Heart left ventricle (tissue), 16 donors: ENCODE data around the gene MST1. TPM values are rescaled to one million over a fixed set of nuclear protein-coding genes. Genes with fewer than 3 reads are reported as not detected.

ENCODE experiments used
- ATAC-seq, 4 donors: fragments of 200-7000 bp; cut with Tn5 transposase; one replicate each; pipeline ENCODE4 v1.9.1; 2020 to 2022; ENCODE audit warnings: moderate library complexity in 4 of 4, mild to moderate bottlenecking in 3 of 4, moderate number of reproducible peaks in 1 of 4
- DNase-seq, 5 donors: peaks; one replicate each; pipeline ENCODE4 v3.0.0-alpha.2; 2020
- H3K27ac ChIP-seq, 12 donors: fragments of 200-600 bp; sonication (generic) in 4 of 12; one replicate each; pipeline versions ENCODE4 v1.5.0 to v1.8.0; 2016 to 2022; ENCODE audit warnings: mild to moderate bottlenecking in 2 of 12
- H3K27me3 ChIP-seq, 9 donors: fragments of 200-600 bp; sonication (generic) in 2 of 9; one replicate each; pipeline versions ENCODE4 v1.5.1 to v1.8.0; 2016 to 2022; ENCODE audit warnings: mild to moderate bottlenecking in 3 of 9
- H3K36me3 ChIP-seq, 9 donors: fragments of 200-600 bp; sonication (generic) in 2 of 9; one replicate each; pipeline versions ENCODE4 v1.5.0 to v1.8.0; 2018 to 2022; ENCODE audit warnings: mild to moderate bottlenecking in 2 of 9
- H3K4me1 ChIP-seq, 12 donors: fragments of 200-600 bp; sonication (generic) in 4 of 12; one replicate each; pipeline versions ENCODE4 v1.5.0 to v1.8.0; 2016 to 2022; ENCODE audit warnings: mild to moderate bottlenecking in 3 of 12
- H3K4me3 ChIP-seq, 12 donors: fragments of 200-600 bp; sonication (generic) in 4 of 12; one replicate each; pipeline versions ENCODE4 v1.5.0 to v1.8.0; 2017 to 2022; ENCODE audit warnings: mild to moderate bottlenecking in 9 of 12, moderate library complexity in 4 of 12
- H3K9me3 ChIP-seq, 12 donors: fragments of 200-600 bp; sonication (generic) in 4 of 12; one replicate each; pipeline versions ENCODE4 v1.5.0 to v1.8.0; 2016 to 2022; ENCODE audit warnings: mild to moderate bottlenecking in 1 of 12
- POLR2A ChIP-seq, 2 donors: fragments of 450-650 bp; IDR thresholded peaks; one replicate each; pipeline ENCODE4 v1.6.1; 2017; ENCODE audit warnings: antibody characterized with exemption in 2 of 2, mild to moderate bottlenecking in 2 of 2, moderate library complexity in 2 of 2
- WGBS, 4 donors: extraction: QIAGEN DNeasy Blood & Tissue Kit in 2 of 4; methylation state at CpG; one replicate each; pipeline versions ENCODE4 v1.1.5 to v1.1.7; 2013 to 2018; 5-methylcytosine and 5-hydroxymethylcytosine counted together
- intact Hi-C, 10 donors: fragments of 100-400 bp; cut with DNase I; formaldehyde crosslinking; loops; one replicate each; pipeline versions ENCODE4 v1.11.1 to v1.14.2; 2022
- polyA plus RNA-seq, 2 donors: library from polyadenylated mRNA; stranded (reverse); fragments of 200-250 nt; gene quantifications; one replicate each; pipeline ENCODE4 v1.2.3, GENCODE V29; 2013
- total RNA-seq, 9 donors: library from RNA; depleted of rRNA in 2 of 9; stranded (reverse); fragments of >200 nt in 2 of 9; fragmentation: NEBNext Ultra II Directional in 3 of 9; extraction: Animal tissue kit (Norgen Biotek cat#: 25700) in 3 of 9; gene quantifications; one replicate each; pipeline versions ENCODE4 v1.1.0 to v1.2.4, GENCODE V29; 2016 to 2023
- TF ChIP-seq, protein P1 (sequence below), 12 donors: fragments of 200-600 bp; sonication (generic) in 4 of 12; IDR thresholded peaks; one replicate each; pipeline versions ENCODE4 v1.5.0 to v1.8.0; 2018 to 2022; ENCODE audit warnings: antibody characterized with exemption in 12 of 12, mild to moderate bottlenecking in 5 of 12
- donor health status: ischemic (EF 13 %, LVEDD 7.1; RV severe dilation, severe dysfunction).
- donor health status: healthy with polysubstance abuse.
- donor health status: DM: no; HTN: yes; CAD: no.
- donor health status: DM: no; HTN: no; CAD: no.
- donor health status: ischemic (EF 25% LVEDD 6.9; RV normal size, moderate dysfunction).
- donor health status: ischemic (EF 25% LVEDD 5.7; RV mildly dilated, moderate dysfunction).
- donor health status: healthy.
- donor health status: DM: yes; HTN: yes; CAD: no.
- donor health status: ischemic (EF 35%, LVEDD 5.7; RV mildly dilated, moderate dysfunction).
- donor health status: nonischemic (EF 11% LVEDD 7.7; RV severe dilation, severe dysfunction).
- donor health status: DM: yes; HTN: yes; CAD: no.
- donor health status: PGD.
- donor health status: ischemic (EF 29% LVEDD 5.4; RV normal size, mild dysfunction).
- donor health status: nonischemic (EF 23%, LVEDD 6.1; RV moderate dilation, normal function).

MST1 gene
- total and polyA plus RNA-seq, 11 donors = 1.8 to 29.4 (median 3.2) TPM

DNA sequence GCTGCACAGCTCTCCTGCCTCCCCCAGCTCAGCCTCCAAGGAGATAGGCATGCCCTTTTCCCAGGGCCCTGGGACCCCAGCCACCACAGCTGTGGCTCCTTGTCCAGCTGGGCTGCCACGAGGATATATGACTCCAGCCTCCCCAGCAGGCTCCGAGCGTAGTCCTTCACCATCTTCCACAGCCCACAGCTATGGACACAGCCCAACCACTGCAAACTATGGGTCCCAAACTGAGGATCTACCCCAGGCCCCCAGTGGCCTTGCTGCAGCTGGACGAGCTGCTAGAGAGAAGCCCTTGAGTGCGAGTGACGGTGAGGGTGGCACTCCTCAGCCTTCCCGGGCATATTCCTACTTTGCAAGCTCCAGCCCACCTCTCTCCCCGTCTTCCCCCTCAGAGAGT lies 35.7 kb downstream of the MST1 start:
- H3K4me1 ChIP-seq = peaks cover 0 to 10% (median under 1%) of the 10 kb centered on the region in 12 donors
- no peaks in the 10 kb centered on the region for H3K27me3 ChIP-seq
- TF ChIP-seq, protein P1, sequence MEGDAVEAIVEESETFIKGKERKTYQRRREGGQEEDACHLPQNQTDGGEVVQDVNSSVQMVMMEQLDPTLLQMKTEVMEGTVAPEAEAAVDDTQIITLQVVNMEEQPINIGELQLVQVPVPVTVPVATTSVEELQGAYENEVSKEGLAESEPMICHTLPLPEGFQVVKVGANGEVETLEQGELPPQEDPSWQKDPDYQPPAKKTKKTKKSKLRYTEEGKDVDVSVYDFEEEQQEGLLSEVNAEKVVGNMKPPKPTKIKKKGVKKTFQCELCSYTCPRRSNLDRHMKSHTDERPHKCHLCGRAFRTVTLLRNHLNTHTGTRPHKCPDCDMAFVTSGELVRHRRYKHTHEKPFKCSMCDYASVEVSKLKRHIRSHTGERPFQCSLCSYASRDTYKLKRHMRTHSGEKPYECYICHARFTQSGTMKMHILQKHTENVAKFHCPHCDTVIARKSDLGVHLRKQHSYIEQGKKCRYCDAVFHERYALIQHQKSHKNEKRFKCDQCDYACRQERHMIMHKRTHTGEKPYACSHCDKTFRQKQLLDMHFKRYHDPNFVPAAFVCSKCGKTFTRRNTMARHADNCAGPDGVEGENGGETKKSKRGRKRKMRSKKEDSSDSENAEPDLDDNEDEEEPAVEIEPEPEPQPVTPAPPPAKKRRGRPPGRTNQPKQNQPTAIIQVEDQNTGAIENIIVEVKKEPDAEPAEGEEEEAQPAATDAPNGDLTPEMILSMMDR (IDR thresholded peaks at IDR 0.05) = no peak
- TF ChIP-seq POLR2A (IDR thresholded peaks at IDR 0.05) = no peak
- H3K27ac ChIP-seq = no peak overlapping the region
- WGBS, 4 donors = 75 to 90% (median 80%) methylated on average over 3 to 8 of the region's 8 CpGs
- ATAC-seq (no peak), DNase-seq (peak in 1 of 5 donors; percentile 44)
- H3K9me3 ChIP-seq = no peaks in the 10 kb centered on the region
- intact Hi-C loops = no loop called here
- H3K4me3 ChIP-seq = no peak overlapping the region
- H3K36me3 ChIP-seq = peaks cover 0 to 12% (median 0%) of the 10 kb centered on the region in 9 donors

GRCh38 chr3:49652903-49653415 lies 36.3 kb downstream of the MST1 start:
- Histone ChIP-seq H3K4me1 (peaks cover 0 to 17% (median 7%) of the 10 kb centered on the region in 12 donors), H3K36me3 (peaks cover 0 to 12% (median 0%) of the 10 kb centered on the region in 9 donors), H3K27me3 (no peaks in the 10 kb centered on the region), H3K4me3 (no peak overlapping the region), H3K27ac (no peak overlapping the region), H3K9me3 (no peaks in the 10 kb centered on the region)
- WGBS, 4 donors = 88 to 92% (median 90%) methylated on average over 13 to 21 of the region's 21 CpGs
- TF ChIP-seq, protein P1 (IDR thresholded peaks at IDR 0.05) = no peak
- no peak for TF ChIP-seq POLR2A (IDR thresholded peaks at IDR 0.05)
- ATAC-seq (no peak), DNase-seq (peak in 1 of 5 donors; percentile 42)
- intact Hi-C loops = no loop called here

DNA sequence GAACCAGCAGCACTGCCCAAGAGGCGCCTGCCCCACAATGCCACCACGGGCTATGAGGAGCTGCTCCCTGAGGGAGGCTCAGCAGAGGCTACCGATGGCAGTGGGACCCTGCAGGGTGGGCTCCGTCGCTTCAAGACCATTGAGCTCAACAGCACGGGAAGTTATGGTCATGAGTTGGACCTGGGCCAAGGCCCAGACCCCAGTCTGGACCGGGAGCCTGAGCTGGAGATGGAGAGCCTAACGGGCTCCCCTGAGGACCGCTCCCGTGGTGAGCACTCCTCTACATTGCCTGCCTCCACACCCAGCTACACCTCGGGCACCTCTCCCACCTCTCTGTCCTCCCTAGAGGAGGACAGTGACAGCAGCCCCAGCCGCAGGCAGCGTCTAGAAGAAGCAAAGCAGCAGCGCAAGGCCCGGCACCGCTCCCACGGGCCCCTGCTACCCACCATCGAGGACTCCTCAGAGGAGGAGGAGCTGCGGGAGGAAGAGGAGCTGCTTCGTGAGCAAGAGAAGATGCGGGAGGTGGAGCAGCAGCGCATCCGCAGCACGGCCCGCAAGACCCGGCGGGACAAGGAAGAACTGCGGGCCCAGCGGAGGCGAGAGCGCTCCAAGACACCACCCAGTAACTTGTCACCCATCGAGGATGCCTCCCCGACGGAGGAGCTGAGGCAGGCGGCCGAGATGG lies 36.9 kb downstream of the MST1 start:
- no peak for TF ChIP-seq POLR2A (IDR thresholded peaks at IDR 0.05)
- TF ChIP-seq, protein P1 (IDR thresholded peaks at IDR 0.05) = no peak
- peaks cover 0 to 12% (median 0%) of the 10 kb centered on the region in 9 donors for H3K36me3 ChIP-seq
- 88 to 90% (median 89%) methylated on average over 33 to 36 of the region's 36 CpGs for WGBS, 4 donors
- ATAC-seq = no peak
- no peaks in the 10 kb centered on the region for H3K27me3 ChIP-seq
- H3K9me3 ChIP-seq = no peaks in the 10 kb centered on the region
- peaks cover 0 to 23% (median 10%) of the 10 kb centered on the region in 12 donors for H3K4me1 ChIP-seq
- intact Hi-C loops = no loop called here
- DNase-seq = peak in 1 of 5 donors; percentile 40
- no peak overlapping the region for H3K27ac ChIP-seq
- no peak overlapping the region for H3K4me3 ChIP-seq

DNA sequence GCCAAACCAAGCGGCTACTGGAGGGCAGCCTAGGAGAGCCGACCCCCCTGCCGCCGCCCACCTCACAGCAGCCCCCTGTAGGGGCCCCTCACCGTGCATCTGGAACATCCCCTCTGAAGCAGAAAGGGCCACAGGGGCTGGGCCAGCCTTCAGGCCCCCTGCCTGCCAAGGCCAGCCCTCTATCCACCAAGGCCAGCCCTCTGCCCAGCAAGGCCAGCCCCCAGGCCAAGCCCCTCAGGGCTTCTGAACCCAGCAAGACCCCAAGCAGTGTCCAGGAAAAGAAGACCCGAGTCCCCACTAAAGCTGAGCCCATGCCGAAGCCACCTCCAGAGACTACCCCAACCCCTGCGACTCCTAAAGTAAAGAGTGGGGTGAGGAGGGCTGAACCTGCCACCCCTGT lies 38.6 kb downstream of the MST1 start:
- Histone ChIP-seq H3K27ac (no peak overlapping the region), H3K9me3 (no peaks in the 10 kb centered on the region), H3K27me3 (no peaks in the 10 kb centered on the region), H3K4me3 (no peak overlapping the region), H3K4me1 (peaks cover 0 to 25% (median 11%) of the 10 kb centered on the region in 12 donors), H3K36me3 (peaks cover 0 to 12% (median 0%) of the 10 kb centered on the region in 9 donors)
- no peak for TF ChIP-seq POLR2A (IDR thresholded peaks at IDR 0.05)
- TF ChIP-seq, protein P1 (IDR thresholded peaks at IDR 0.05) = no peak
- no peak for ATAC-seq
- WGBS, 4 donors = 62 to 82% (median 80%) methylated on average over 5 to 8 of the region's 8 CpGs
- intact Hi-C loops = no loop called here
- DNase-seq = peak in 1 of 5 donors; percentile 31
